PC-3 (cell line): ENCODE measurements around the gene RPLP2. TPM values are rescaled to one million over a fixed set of nuclear protein-coding genes. Genes with fewer than 3 reads are reported as not detected.

ENCODE experiments used
- ATAC-seq: fragments of 200-7000 bp; cut with Tn5 transposase; 2 replicates; pipeline ENCODE4 v1.9.1; 2020; ENCODE audit warnings: mild to moderate bottlenecking, moderate library complexity
- BruUV-seq: library from RNA; stranded (reverse); fragments of 400-500 nt; replicated peaks from 2 replicates; lab custom pipeline; 2021; lab: Mats Ljungman, UMichigan
- CTCF ChIA-PET: fragments of 300-600 bp; sonication (Branson Sonifier 250); formaldehyde crosslinking; loops from one replicate; lab custom pipeline; 2022; ENCODE audit warnings: antibody characterized with exemption; lab: Charles Lee
- POLR2A ChIA-PET: fragments of 300-600 bp; sonication (Branson Sonifier 250); formaldehyde crosslinking; loops from one replicate; lab custom pipeline; 2022; ENCODE audit warnings: antibody characterized with exemption; ENCODE audit not compliant: unreplicated experiment; lab: Charles Lee
- DNase-seq: peaks from one replicate; pipeline ENCODE4 v3.0.0-alpha.2; 2015
- H2AFZ ChIP-seq: fragments of 300-600 bp; sonication (generic); 2 replicates; pipeline ENCODE4 v1.6.0; 2016; ENCODE audit warnings: antibody characterized with exemption, low read length
- H3F3A ChIP-seq: fragments of 300-600 bp; sonication (generic); one replicate; pipeline ENCODE4 v1.6.0; 2017; ENCODE audit warnings: antibody characterized with exemption, low read length, control low read depth, mild to moderate bottlenecking; ENCODE audit not compliant: unreplicated experiment
- H3K27ac ChIP-seq: fragments of 300-600 bp; sonication (generic); 2 replicates; pipeline ENCODE4 v1.5.1; 2016; ENCODE audit warnings: mild to moderate bottlenecking, low read length
- H3K27me3 ChIP-seq: fragments of 300-600 bp; sonication (generic); 2 replicates; pipeline ENCODE4 v1.6.1; 2016; ENCODE audit warnings: low read length, mixed read lengths
- H3K36me3 ChIP-seq: fragments of 300-600 bp; sonication (generic); 2 replicates; pipeline ENCODE4 v1.6.1; 2016; ENCODE audit warnings: low read depth, mixed run types, low read length, mixed read lengths
- H3K4me1 ChIP-seq: fragments of 300-600 bp; sonication (generic); 2 replicates; pipeline ENCODE4 v1.5.1; 2016; ENCODE audit warnings: low read length; ENCODE audit not compliant: insufficient read depth
- H3K4me2 ChIP-seq: fragments of 300-600 bp; sonication (generic); 2 replicates; pipeline ENCODE4 v1.6.0; 2016; ENCODE audit warnings: low read length
- H3K4me3 ChIP-seq: fragments of 300-600 bp; sonication (generic); 2 replicates; pipeline ENCODE4 v1.5.1; 2016; ENCODE audit warnings: mild to moderate bottlenecking, low read length, mixed read lengths
- H3K79me2 ChIP-seq: fragments of 300-600 bp; sonication (generic); 2 replicates; pipeline ENCODE4 v1.6.1; 2017; ENCODE audit warnings: low read length, mixed read lengths
- H3K9ac ChIP-seq: fragments of 300-600 bp; sonication (generic); 2 replicates; pipeline ENCODE4 v1.6.0; 2016; ENCODE audit warnings: mild to moderate bottlenecking, low read length
- H3K9me2 ChIP-seq: fragments of 300-600 bp; sonication (generic); replicated peaks from 2 replicates; pipeline ENCODE4 v1.6.1; 2016; ENCODE audit warnings: mixed run types, low read length, mixed read lengths
- H3K9me3 ChIP-seq: fragments of 300-600 bp; sonication (generic); 2 replicates; pipeline ENCODE4 v1.6.1; 2016; ENCODE audit warnings: low read length, mixed read lengths
- H4K20me1 ChIP-seq: fragments of 300-600 bp; sonication (generic); 2 replicates; pipeline ENCODE4 v1.6.1; 2016; ENCODE audit warnings: low read length, mixed read lengths
- EZH2 ChIP-seq: fragments of 300-600 bp; sonication (generic); IDR thresholded peaks from one replicate; pipeline ENCODE4 v1.6.1; 2017; ENCODE audit warnings: antibody characterized with exemption, mild to moderate bottlenecking, low read length; ENCODE audit not compliant: unreplicated experiment
- EZH2phosphoT487 ChIP-seq: fragments of 300-600 bp; sonication (generic); IDR thresholded peaks from 2 replicates; pipeline ENCODE4 v1.6.1; 2018; ENCODE audit warnings: mild to moderate bottlenecking, antibody characterized with exemption, low read length, borderline replicate concordance
- intact Hi-C: fragments of 100-400 bp; cut with micrococcal nuclease; formaldehyde crosslinking; loops from 2 replicates; pipeline ENCODE4 v1.9.0; 2023
- total RNA-seq: library from RNA; depleted of rRNA; stranded (reverse); fragments of >200 nt; gene quantifications from 2 replicates; pipeline ENCODE4 v1.2.3, GENCODE V29; 2014
- TF ChIP-seq, protein P1 (sequence below): fragments of 300-600 bp; sonication (generic); conservative IDR thresholded peaks from 2 replicates; pipeline ENCODE4 v1.5.1; 2017; ENCODE audit warnings: antibody characterized with exemption, low read depth, mild to moderate bottlenecking, low read length

Gene RPLP2
- total RNA-seq, 1 experiment from 2014 or later = 897 TPM

DNA sequence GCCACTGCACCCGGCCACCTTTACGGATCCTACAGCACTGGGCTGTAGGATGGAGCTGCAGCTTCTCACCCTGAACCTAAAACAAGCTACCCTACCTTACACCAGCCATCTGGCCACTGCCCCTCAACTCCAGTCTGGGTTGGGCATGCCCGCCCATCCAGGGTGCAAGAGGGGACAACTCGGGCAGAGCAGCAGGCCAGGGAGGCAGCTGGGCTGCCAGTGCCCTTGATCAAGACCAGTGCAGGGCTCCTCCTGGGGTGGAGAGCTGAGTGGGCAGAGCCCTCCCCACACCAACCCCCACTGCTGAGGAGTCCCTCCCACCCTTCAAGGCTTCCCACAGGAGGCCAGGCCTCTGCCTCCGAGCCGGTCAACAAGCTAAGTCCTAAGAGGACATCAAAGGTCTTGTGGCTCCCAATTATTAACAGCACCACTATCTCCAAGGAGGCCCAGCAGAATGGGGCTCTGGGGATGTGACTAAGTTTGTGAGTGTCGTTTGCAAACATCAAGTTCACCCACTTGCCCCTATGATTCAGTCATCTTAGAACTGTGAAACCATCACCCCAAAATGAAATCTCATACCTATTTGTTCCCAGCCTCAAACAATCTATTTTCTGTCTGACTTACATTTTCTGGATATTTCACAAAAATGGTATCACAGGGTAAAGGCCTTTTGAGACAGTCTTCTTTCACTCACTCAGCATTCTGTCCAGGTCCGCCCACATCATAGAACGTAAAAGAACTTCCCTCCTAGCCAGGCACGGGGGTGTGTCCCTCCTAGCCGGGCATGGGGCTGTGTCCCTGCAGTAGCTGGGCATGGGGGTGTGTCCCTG, 43.4 kb upstream of the RPLP2 start:
- Histone ChIP-seq H4K20me1 (no peaks in the 10 kb centered on the region), H3K27me3 (no peaks in the 10 kb centered on the region), H3K9ac (no peak overlapping the region), H3K4me2 (no peak overlapping the region), H3K9me3 (no peaks in the 10 kb centered on the region), H3F3A (peaks cover 9% of the 10 kb centered on the region), H3K4me3 (no peak overlapping the region), H3K4me1 (peaks cover 14% of the 10 kb centered on the region), H3K79me2 (0 out of 2 replicates have a peak, but pooled peaks cover 6% of the 10 kb centered on the region), H2AFZ (no peak overlapping the region), H3K9me2 (no peaks in the 10 kb centered on the region), H3K27ac (no peak overlapping the region), H3K36me3 (peaks cover 44% of the 10 kb centered on the region)
- no TSS peak for BruUV-seq
- ATAC-seq (no peak), DNase-seq (no peak)
- intact Hi-C loops = no loop called here
- POLR2A ChIA-PET = no interaction called here
- TF ChIP-seq EZH2 = no peak
- TF ChIP-seq EZH2phosphoT487 = no peak
- TF ChIP-seq, protein P1, sequence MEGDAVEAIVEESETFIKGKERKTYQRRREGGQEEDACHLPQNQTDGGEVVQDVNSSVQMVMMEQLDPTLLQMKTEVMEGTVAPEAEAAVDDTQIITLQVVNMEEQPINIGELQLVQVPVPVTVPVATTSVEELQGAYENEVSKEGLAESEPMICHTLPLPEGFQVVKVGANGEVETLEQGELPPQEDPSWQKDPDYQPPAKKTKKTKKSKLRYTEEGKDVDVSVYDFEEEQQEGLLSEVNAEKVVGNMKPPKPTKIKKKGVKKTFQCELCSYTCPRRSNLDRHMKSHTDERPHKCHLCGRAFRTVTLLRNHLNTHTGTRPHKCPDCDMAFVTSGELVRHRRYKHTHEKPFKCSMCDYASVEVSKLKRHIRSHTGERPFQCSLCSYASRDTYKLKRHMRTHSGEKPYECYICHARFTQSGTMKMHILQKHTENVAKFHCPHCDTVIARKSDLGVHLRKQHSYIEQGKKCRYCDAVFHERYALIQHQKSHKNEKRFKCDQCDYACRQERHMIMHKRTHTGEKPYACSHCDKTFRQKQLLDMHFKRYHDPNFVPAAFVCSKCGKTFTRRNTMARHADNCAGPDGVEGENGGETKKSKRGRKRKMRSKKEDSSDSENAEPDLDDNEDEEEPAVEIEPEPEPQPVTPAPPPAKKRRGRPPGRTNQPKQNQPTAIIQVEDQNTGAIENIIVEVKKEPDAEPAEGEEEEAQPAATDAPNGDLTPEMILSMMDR = no peak
- CTCF ChIA-PET = no interaction called here

DNA sequence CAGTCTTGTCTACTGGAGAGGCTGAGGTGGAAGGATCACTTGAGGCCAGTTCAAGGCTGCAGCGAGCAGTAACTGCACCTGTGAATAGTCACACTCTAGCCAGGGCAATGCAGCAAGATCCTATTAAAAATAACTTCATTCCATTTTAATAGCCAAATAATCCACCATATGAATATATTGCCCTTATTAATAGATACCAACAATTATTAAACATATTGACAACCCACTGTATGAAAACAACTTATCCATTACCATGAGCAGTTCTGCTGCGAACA, 42.9 kb upstream of the RPLP2 start:
- Histone ChIP-seq H3K27me3 (no peaks in the 10 kb centered on the region), H3K27ac (no peak overlapping the region), H3K4me3 (no peak overlapping the region), H3K9me3 (no peaks in the 10 kb centered on the region), H3K79me2 (0 out of 2 replicates have a peak, but pooled peaks cover 11% of the 10 kb centered on the region), H4K20me1 (no peaks in the 10 kb centered on the region), H3K4me2 (no peak overlapping the region), H3K36me3 (peaks cover 45% of the 10 kb centered on the region), H2AFZ (no peak overlapping the region), H3K9ac (no peak overlapping the region), H3K4me1 (peaks cover 14% of the 10 kb centered on the region), H3F3A (peaks cover 9% of the 10 kb centered on the region), H3K9me2 (no peaks in the 10 kb centered on the region)
- ChIA-PET POLR2A (no interaction called here), CTCF (no interaction called here)
- no peak for TF ChIP-seq EZH2
- TF ChIP-seq EZH2phosphoT487 = no peak
- TF ChIP-seq, protein P1 = no peak
- ATAC-seq (no peak), DNase-seq (no peak)
- BruUV-seq = no TSS peak
- intact Hi-C loops = no loop called here

DNA sequence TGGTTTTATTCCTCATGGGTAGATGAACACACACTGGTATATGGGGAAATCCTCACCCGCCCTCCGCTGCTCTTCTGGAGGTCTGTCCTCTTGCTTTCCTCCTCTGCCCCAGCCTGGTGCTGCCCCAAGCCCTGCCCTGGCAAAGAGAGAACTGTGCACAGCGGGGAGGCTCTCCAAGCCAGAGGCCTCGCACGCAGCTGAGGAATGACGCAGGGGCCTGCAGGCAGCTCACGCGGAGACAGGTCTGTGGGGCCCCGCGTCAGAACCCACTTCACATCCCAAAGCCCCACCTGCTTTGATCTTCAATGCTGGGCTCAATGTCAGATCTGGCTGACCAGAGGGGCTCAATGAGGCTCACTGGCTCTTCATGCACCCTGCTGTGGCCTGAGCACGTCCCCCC, 42.5 kb upstream of the RPLP2 start:
- ATAC-seq = no peak
- TSS peak; percentile 25 for BruUV-seq
- intact Hi-C loops = no loop called here
- peaks cover 11% of the 10 kb centered on the region for H3K4me1 ChIP-seq
- no peaks in the 10 kb centered on the region for H3K9me2 ChIP-seq
- no peak for DNase-seq
- no peak overlapping the region for H3K9ac ChIP-seq
- no peaks in the 10 kb centered on the region for H3K9me3 ChIP-seq
- H3K4me3 ChIP-seq = no peak overlapping the region
- no peak overlapping the region for H3K4me2 ChIP-seq
- H2AFZ ChIP-seq = no peak overlapping the region
- H4K20me1 ChIP-seq = no peaks in the 10 kb centered on the region
- ChIA-PET POLR2A (no interaction called here), CTCF (no interaction called here)
- 0 out of 2 replicates have a peak, but pooled peaks cover 12% of the 10 kb centered on the region for H3K79me2 ChIP-seq
- no peaks in the 10 kb centered on the region for H3K27me3 ChIP-seq
- TF ChIP-seq, protein P1 = no peak
- TF ChIP-seq EZH2phosphoT487 (no peak), EZH2 (no peak)
- peaks cover 8% of the 10 kb centered on the region for H3F3A ChIP-seq
- H3K27ac ChIP-seq = no peak overlapping the region
- H3K36me3 ChIP-seq = peaks cover 45% of the 10 kb centered on the region
